ENCODE measurements around the gene RNF213.
A peak's percentile ranks its signal among the peaks of the same experiment; 100 is the strongest.

RNF213 gene

GRCh38 chr17:80260791-80261158 lies at the start of gene RNF213:
Gene RNF213, plus strand, starts transcription at chr17:80260852. Its CDS starts 2,830 bp downstream, at chr17:80263682.
- no peaks in the 10 kb centered on the region for H3K9me3 ChIP-seq (ENCODE audit: insufficient read depth, low read length)
- H3K4me3 ChIP-seq (ENCODE audit: insufficient read length, low read depth), result peak within 1 kb of the TSS; percentile 86
- peaks cover 27% of the 10 kb centered on the region for H3K36me3 ChIP-seq (ENCODE audit: insufficient read depth, insufficient read length, low read length)
- TF ChIP-seq YY1 (IDR thresholded peaks at IDR 0.05; ENCODE audit: insufficient read depth, insufficient read length) (no peak), SUZ12 (IDR thresholded peaks at IDR 0.05; ENCODE audit: extremely low read depth, insufficient read depth, insufficient read length) (no peak), ZNF274 (IDR thresholded peaks at IDR 0.05; ENCODE audit: low read depth, low read length) (no peak)
- H3K27me3 ChIP-seq (ENCODE audit: insufficient read depth, insufficient read length), result no peaks in the 10 kb centered on the region
- peak within 1 kb of the TSS; percentile 95 for H3K9ac ChIP-seq (ENCODE audit: insufficient read length, low read depth)
- DNase-seq (ENCODE audit: low read depth, low spot score), result no peak
- peaks cover 39% of the 10 kb centered on the region for H3K4me1 ChIP-seq (ENCODE audit: insufficient read depth, insufficient read length)

- peaks cover 80% of the 10 kb centered on the region for H3K36me3 ChIP-seq (ENCODE audit: insufficient read depth, insufficient read length, low read length)
These were observed 48.5 kb upstream of the RNF213 start for GRCh38 chr17:80212109-80212508.

GRCh38 chr17:80212511-80212910 lies 48.1 kb upstream of the RNF213 start:
- no peak for DNase-seq (ENCODE audit: low read depth, low spot score)
- H3K9ac ChIP-seq (ENCODE audit: insufficient read length, low read depth), result no peak overlapping the region
- H3K9me3 ChIP-seq (ENCODE audit: insufficient read depth, low read length), result no peaks in the 10 kb centered on the region
- peaks cover 84% of the 10 kb centered on the region for H3K36me3 ChIP-seq (ENCODE audit: insufficient read depth, insufficient read length, low read length)
- H3K4me1 ChIP-seq (ENCODE audit: insufficient read depth, insufficient read length), result peaks cover 2% of the 10 kb centered on the region
- no peaks in the 10 kb centered on the region for H3K27me3 ChIP-seq (ENCODE audit: insufficient read depth, insufficient read length)
- H3K4me3 ChIP-seq (ENCODE audit: insufficient read length, low read depth), result no peak overlapping the region
- TF ChIP-seq YY1 (IDR thresholded peaks at IDR 0.05; ENCODE audit: insufficient read depth, insufficient read length), result no peak
- TF ChIP-seq SUZ12 (IDR thresholded peaks at IDR 0.05; ENCODE audit: extremely low read depth, insufficient read depth, insufficient read length), result no peak
- TF ChIP-seq ZNF274 (IDR thresholded peaks at IDR 0.05; ENCODE audit: low read depth, low read length), result no peak

More at GRCh38 chr17:80212109-80212508, 48.5 kb upstream of the RNF213 start:
- Histone ChIP-seq H3K9me3 (ENCODE audit: insufficient read depth, low read length) (no peaks in the 10 kb centered on the region), H3K4me3 (ENCODE audit: insufficient read length, low read depth) (no peak overlapping the region), H3K4me1 (ENCODE audit: insufficient read depth, insufficient read length) (peaks cover 2% of the 10 kb centered on the region), H3K9ac (ENCODE audit: insufficient read length, low read depth) (no peak overlapping the region), H3K27me3 (ENCODE audit: insufficient read depth, insufficient read length) (no peaks in the 10 kb centered on the region)
- no peak for TF ChIP-seq SUZ12 (IDR thresholded peaks at IDR 0.05; ENCODE audit: extremely low read depth, insufficient read depth, insufficient read length)
- no peak for TF ChIP-seq ZNF274 (IDR thresholded peaks at IDR 0.05; ENCODE audit: low read depth, low read length)
- TF ChIP-seq YY1 (IDR thresholded peaks at IDR 0.05; ENCODE audit: insufficient read depth, insufficient read length), result no peak
- no peak for DNase-seq (ENCODE audit: low read depth, low spot score)

- Histone ChIP-seq H3K4me3 (ENCODE audit: insufficient read length, low read depth) (no peak overlapping the region), H3K4me1 (ENCODE audit: insufficient read depth, insufficient read length) (peaks cover 2% of the 10 kb centered on the region), H3K9me3 (ENCODE audit: insufficient read depth, low read length) (no peaks in the 10 kb centered on the region), H3K27me3 (ENCODE audit: insufficient read depth, insufficient read length) (no peaks in the 10 kb centered on the region), H3K9ac (ENCODE audit: insufficient read length, low read depth) (no peak overlapping the region), H3K36me3 (ENCODE audit: insufficient read depth, insufficient read length, low read length) (peaks cover 85% of the 10 kb centered on the region)
- DNase-seq (ENCODE audit: low read depth, low spot score), result no peak
- TF ChIP-seq ZNF274 (IDR thresholded peaks at IDR 0.05; ENCODE audit: low read depth, low read length), result no peak
- no peak for TF ChIP-seq YY1 (IDR thresholded peaks at IDR 0.05; ENCODE audit: insufficient read depth, insufficient read length)
- TF ChIP-seq SUZ12 (IDR thresholded peaks at IDR 0.05; ENCODE audit: extremely low read depth, insufficient read depth, insufficient read length), result no peak
These were observed 47.5 kb upstream of the RNF213 start for GRCh38 chr17:80212962-80213642.

GRCh38 chr17:80213643-80213975 lies 47.0 kb upstream of the RNF213 start:
- Histone ChIP-seq H3K27me3 (ENCODE audit: insufficient read depth, insufficient read length) (no peaks in the 10 kb centered on the region), H3K4me3 (ENCODE audit: insufficient read length, low read depth) (no peak overlapping the region), H3K4me1 (ENCODE audit: insufficient read depth, insufficient read length) (no peaks in the 10 kb centered on the region), H3K36me3 (ENCODE audit: insufficient read depth, insufficient read length, low read length) (peaks cover 84% of the 10 kb centered on the region), H3K9ac (ENCODE audit: insufficient read length, low read depth) (no peak overlapping the region), H3K9me3 (ENCODE audit: insufficient read depth, low read length) (no peaks in the 10 kb centered on the region)
- TF ChIP-seq SUZ12 (IDR thresholded peaks at IDR 0.05; ENCODE audit: extremely low read depth, insufficient read depth, insufficient read length) (no peak), ZNF274 (IDR thresholded peaks at IDR 0.05; ENCODE audit: low read depth, low read length) (no peak), YY1 (IDR thresholded peaks at IDR 0.05; ENCODE audit: insufficient read depth, insufficient read length) (no peak)
- no peak for DNase-seq (ENCODE audit: low read depth, low spot score)

GRCh38 chr17:80214012-80214877 lies 46.4 kb upstream of the RNF213 start:
- TF ChIP-seq YY1 (IDR thresholded peaks at IDR 0.05; ENCODE audit: insufficient read depth, insufficient read length) (no peak), ZNF274 (IDR thresholded peaks at IDR 0.05; ENCODE audit: low read depth, low read length) (no peak), SUZ12 (IDR thresholded peaks at IDR 0.05; ENCODE audit: extremely low read depth, insufficient read depth, insufficient read length) (no peak)
- no peak overlapping the region for H3K9ac ChIP-seq (ENCODE audit: insufficient read length, low read depth)
- peaks cover 79% of the 10 kb centered on the region for H3K36me3 ChIP-seq (ENCODE audit: insufficient read depth, insufficient read length, low read length)
- no peaks in the 10 kb centered on the region for H3K27me3 ChIP-seq (ENCODE audit: insufficient read depth, insufficient read length)
- no peaks in the 10 kb centered on the region for H3K4me1 ChIP-seq (ENCODE audit: insufficient read depth, insufficient read length)
- H3K4me3 ChIP-seq (ENCODE audit: insufficient read length, low read depth), result no peak overlapping the region
- no peaks in the 10 kb centered on the region for H3K9me3 ChIP-seq (ENCODE audit: insufficient read depth, low read length)
- no peak for DNase-seq (ENCODE audit: low read depth, low spot score)

GRCh38 chr17:80214878-80215210 lies 45.8 kb upstream of the RNF213 start:
- no peaks in the 10 kb centered on the region for H3K27me3 ChIP-seq (ENCODE audit: insufficient read depth, insufficient read length)
- TF ChIP-seq ZNF274 (IDR thresholded peaks at IDR 0.05; ENCODE audit: low read depth, low read length) (no peak), SUZ12 (IDR thresholded peaks at IDR 0.05; ENCODE audit: extremely low read depth, insufficient read depth, insufficient read length) (no peak)
- no peak overlapping the region for H3K4me3 ChIP-seq (ENCODE audit: insufficient read length, low read depth)
- H3K9me3 ChIP-seq (ENCODE audit: insufficient read depth, low read length), result no peaks in the 10 kb centered on the region
- H3K36me3 ChIP-seq (ENCODE audit: insufficient read depth, insufficient read length, low read length), result peaks cover 73% of the 10 kb centered on the region
- no peak overlapping the region for H3K9ac ChIP-seq (ENCODE audit: insufficient read length, low read depth)
- H3K4me1 ChIP-seq (ENCODE audit: insufficient read depth, insufficient read length), result no peaks in the 10 kb centered on the region
- no peak for DNase-seq (ENCODE audit: low read depth, low spot score)
